PFSK-1 (cell line): ENCODE data around the gene PRDM16.

Experiments used
- POLR2AphosphoS5 ChIP-seq: IDR thresholded peaks from 2 replicates; pipeline ENCODE4 v1.6.1; 2012; ENCODE audit warnings: low read depth, mild to moderate bottlenecking, control low read depth, low read length, moderate library complexity
- TAF1 ChIP-seq: IDR thresholded peaks from 2 replicates; pipeline ENCODE4 v1.6.1; 2012; ENCODE audit warnings: low read length, control low read depth, borderline replicate concordance; ENCODE audit not compliant: insufficient read depth
- TF ChIP-seq, protein P1 (sequence below), 2 experiments: IDR thresholded peaks; 2 replicates each; pipeline versions ENCODE4 v1.6.1 to v1.8.0; 2011 to 2012; ENCODE audit warnings: low read depth in 2 of 2, low read length in 2 of 2, control low read depth in 1 of 2, inconsistent platforms in 1 of 2, mild to moderate bottlenecking in 1 of 2, moderate library complexity in 1 of 2; ENCODE audit not compliant: insufficient read depth in 1 of 2

DNA sequence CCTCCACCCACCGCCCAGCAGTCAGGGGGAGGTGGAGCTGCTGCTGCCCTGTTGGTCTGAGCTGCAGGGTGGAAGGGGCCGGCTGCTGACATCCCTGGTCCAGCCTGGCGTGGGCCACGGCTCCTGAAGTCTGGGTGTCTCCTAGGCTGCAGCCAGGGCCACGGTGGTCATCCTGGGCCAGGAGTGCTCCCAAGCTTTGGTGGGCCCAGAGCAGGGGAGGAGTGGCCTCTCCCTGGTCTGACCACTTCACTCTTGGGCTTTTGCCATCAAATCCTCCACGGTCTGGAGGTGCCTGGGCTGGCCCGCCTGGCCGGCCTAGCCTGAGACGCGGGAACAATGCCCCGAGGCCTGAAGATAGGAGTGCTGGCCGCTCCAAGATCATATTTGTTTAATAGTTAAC lies 5.8 kb downstream of the PRDM16 start:
- TF ChIP-seq TAF1, result no peak
- TF ChIP-seq, protein P1, sequence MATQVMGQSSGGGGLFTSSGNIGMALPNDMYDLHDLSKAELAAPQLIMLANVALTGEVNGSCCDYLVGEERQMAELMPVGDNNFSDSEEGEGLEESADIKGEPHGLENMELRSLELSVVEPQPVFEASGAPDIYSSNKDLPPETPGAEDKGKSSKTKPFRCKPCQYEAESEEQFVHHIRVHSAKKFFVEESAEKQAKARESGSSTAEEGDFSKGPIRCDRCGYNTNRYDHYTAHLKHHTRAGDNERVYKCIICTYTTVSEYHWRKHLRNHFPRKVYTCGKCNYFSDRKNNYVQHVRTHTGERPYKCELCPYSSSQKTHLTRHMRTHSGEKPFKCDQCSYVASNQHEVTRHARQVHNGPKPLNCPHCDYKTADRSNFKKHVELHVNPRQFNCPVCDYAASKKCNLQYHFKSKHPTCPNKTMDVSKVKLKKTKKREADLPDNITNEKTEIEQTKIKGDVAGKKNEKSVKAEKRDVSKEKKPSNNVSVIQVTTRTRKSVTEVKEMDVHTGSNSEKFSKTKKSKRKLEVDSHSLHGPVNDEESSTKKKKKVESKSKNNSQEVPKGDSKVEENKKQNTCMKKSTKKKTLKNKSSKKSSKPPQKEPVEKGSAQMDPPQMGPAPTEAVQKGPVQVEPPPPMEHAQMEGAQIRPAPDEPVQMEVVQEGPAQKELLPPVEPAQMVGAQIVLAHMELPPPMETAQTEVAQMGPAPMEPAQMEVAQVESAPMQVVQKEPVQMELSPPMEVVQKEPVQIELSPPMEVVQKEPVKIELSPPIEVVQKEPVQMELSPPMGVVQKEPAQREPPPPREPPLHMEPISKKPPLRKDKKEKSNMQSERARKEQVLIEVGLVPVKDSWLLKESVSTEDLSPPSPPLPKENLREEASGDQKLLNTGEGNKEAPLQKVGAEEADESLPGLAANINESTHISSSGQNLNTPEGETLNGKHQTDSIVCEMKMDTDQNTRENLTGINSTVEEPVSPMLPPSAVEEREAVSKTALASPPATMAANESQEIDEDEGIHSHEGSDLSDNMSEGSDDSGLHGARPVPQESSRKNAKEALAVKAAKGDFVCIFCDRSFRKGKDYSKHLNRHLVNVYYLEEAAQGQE (IDR thresholded peaks at IDR 0.05; ENCODE audit: insufficient read depth in 1 of 2, low read depth in 2 of 2, low read length in 2 of 2), result no peak
- no peak for TF ChIP-seq POLR2AphosphoS5
